GM12891 (cell line): ENCODE data around the gene ERCC6L2.

ENCODE experiments used
- POLR2A ChIP-seq: IDR thresholded peaks from 2 replicates; pipeline ENCODE4 v1.6.1; 2011; ENCODE audit warnings: low read depth, low read length, control low read depth
- POLR2AphosphoS5 ChIP-seq: IDR thresholded peaks from 2 replicates; pipeline ENCODE4 v1.6.1; 2011; ENCODE audit warnings: low read depth, low read length, control low read depth

DNA sequence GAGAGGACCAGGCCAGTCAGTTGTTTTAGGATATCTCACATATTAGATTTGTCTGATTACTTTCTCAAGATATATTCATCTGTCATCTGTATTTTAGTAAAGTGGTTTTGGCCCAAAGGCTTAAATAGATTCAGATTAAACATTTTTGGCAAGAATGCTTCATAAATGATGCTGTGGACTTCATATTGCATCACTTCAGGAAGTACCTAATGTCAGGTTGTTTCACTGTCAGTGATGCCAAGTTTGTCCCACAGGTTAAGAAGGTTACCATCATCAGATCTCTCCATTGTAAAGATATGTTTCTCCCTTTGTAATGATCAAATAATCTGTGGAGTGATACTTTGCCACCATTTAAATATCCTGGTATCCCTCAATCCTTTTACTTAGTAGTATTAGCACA is 37.3 kb downstream of the ERCC6L2 start:
- TF ChIP-seq POLR2A, result no peak
- no peak for TF ChIP-seq POLR2AphosphoS5
